ENCODE data around the gene NDUFV1.

DNA sequence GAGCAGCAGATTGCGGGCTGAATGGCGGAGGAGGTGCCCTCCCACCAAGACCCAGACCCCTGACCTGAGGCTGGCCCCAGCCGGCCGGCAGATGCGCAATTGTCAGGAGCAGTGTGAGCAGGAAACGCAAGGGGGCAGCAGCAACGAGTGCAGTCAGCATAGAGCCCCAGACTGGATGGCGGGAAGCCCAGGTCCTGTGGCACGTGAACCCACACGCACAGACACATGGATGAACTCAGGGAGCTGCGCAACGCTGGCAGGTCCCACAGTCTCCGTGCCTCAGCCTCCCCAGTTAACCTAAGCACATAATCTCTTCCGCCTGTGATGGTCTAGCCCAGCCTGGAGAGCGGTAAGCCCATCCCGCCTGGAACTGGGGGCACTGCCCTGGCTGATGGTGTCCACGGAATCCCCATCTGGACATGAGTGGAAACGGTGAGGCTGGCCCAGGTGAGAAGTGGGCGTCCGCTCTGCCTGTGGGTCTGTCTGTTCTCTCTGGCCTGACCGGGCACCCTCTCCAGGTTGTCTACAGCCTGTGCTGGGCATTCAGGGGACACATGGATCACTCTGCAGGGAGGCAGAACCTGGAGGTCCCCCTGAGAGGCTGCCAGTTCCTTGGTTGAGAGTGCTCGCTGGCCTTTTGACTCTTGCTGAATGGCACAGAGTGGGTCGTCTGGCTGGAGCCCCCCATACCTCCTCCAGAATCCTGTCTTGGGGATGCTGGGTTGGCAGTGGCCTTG, 33.5 kb downstream of the NDUFV1 start:
- TF ChIP-seq, protein P1, sequence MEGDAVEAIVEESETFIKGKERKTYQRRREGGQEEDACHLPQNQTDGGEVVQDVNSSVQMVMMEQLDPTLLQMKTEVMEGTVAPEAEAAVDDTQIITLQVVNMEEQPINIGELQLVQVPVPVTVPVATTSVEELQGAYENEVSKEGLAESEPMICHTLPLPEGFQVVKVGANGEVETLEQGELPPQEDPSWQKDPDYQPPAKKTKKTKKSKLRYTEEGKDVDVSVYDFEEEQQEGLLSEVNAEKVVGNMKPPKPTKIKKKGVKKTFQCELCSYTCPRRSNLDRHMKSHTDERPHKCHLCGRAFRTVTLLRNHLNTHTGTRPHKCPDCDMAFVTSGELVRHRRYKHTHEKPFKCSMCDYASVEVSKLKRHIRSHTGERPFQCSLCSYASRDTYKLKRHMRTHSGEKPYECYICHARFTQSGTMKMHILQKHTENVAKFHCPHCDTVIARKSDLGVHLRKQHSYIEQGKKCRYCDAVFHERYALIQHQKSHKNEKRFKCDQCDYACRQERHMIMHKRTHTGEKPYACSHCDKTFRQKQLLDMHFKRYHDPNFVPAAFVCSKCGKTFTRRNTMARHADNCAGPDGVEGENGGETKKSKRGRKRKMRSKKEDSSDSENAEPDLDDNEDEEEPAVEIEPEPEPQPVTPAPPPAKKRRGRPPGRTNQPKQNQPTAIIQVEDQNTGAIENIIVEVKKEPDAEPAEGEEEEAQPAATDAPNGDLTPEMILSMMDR (IDR thresholded peaks at IDR 0.05 in 4 of 5, conservative IDR thresholded peaks at IDR 0.05 in 1 of 5), result peak in 3 of 5 experiments; percentile 44 to 57 (median 55)
- TF ChIP-seq POLR2A (IDR thresholded peaks at IDR 0.05), result no peak
